Bronchial epithelial cell (primary cell): Measurements from ENCODE around the gene SUGP2. TPM values are rescaled to one million over a fixed set of nuclear protein-coding genes. Genes with fewer than 3 reads are reported as not detected.

Experiments
- DNase-seq: peaks from one replicate; pipeline ENCODE4 v3.0.0-alpha.2; 2010; ENCODE audit warnings: low read depth
- FAIRE-seq: peaks from 2 replicates; lab custom pipeline; 2011; peaks lifted over from hg19 to GRCh38; lab: Jason Lieb, UNC
- H3K27me3 ChIP-seq: 2 replicates; pipeline ENCODE4 v1.5.1; 2011; ENCODE audit warnings: low read length; ENCODE audit not compliant: control insufficient read depth, insufficient read depth
- H3K36me3 ChIP-seq: 2 replicates; pipeline ENCODE4 v1.5.1; 2011; ENCODE audit warnings: low read length; ENCODE audit not compliant: control insufficient read depth, insufficient read depth
- H3K4me3 ChIP-seq: 2 replicates; pipeline ENCODE4 v1.5.1; 2011; ENCODE audit warnings: mild to moderate bottlenecking, low read depth, low read length, control low read depth
- CTCF ChIP-seq: IDR thresholded peaks from 2 replicates; pipeline ENCODE4 v1.5.1; 2011; ENCODE audit warnings: mild to moderate bottlenecking, moderate library complexity, low read length, control low read depth, inconsistent platforms; ENCODE audit not compliant: insufficient read depth, severe bottlenecking
- total RNA-seq: library from RNA; depleted of rRNA; stranded (reverse); fragments of >200 nt; gene quantifications from 2 replicates; pipeline ENCODE4 v1.2.1, GENCODE V29; 2014

SUGP2 gene
- total RNA-seq, 1 donor from 2014 or later = 21.6 TPM

GRCh38 chr19:19062454-19063182 is 29.3 kb upstream of the SUGP2 start:
- DNase-seq = peak; percentile 49
- Histone ChIP-seq H3K36me3 (peaks cover 8% of the 10 kb centered on the region), H3K27me3 (no peaks in the 10 kb centered on the region), H3K4me3 (peak overlapping the region; percentile 66)
- no peak for TF ChIP-seq CTCF
- FAIRE-seq = no peak

GRCh38 chr19:19061506-19061905 is 28.2 kb upstream of the SUGP2 start:
- FAIRE-seq = no peak
- TF ChIP-seq CTCF = no peak
- no peak for DNase-seq
- Histone ChIP-seq H3K27me3 (no peaks in the 10 kb centered on the region), H3K36me3 (peaks cover 17% of the 10 kb centered on the region), H3K4me3 (no peak overlapping the region)

DNA sequence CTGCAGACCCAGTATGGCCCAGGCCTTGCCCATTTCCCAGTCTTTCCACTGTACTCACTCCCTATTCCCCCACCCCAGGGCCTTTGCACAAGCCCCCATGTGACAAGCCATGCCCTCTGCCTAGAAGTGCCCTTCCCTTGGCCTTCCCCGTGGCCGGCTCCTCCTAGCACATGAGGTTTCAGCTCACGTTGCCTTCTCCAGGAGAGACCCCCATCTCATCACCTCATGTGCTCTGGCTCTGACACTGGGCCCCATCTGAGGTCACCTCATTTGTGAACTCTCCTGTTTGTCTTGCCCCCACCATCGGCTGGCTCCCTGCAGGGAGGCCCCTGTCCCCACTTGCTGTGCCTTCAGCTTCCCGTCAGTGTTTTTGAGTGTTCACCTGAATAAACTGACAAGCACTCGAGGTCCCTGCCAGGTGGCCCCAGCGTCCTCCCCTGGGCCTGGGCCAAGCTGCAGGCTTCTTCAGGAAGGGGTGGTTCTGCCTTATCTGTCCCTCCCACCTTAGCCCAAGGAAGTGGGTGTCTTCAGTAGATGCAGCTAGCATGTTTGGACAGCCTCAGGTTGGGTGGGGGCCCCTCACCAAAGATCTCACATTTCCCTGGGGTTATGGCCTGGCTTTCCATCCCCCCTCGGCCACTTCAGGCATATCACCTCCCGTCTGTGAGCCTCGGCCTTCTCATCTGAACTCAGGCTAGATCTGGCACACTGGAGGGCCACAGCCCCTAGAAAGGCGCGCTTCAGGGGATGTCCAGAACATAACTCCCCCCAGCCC is 26.7 kb upstream of the SUGP2 start:
- Histone ChIP-seq H3K36me3 (peaks cover 19% of the 10 kb centered on the region), H3K4me3 (no peak overlapping the region), H3K27me3 (no peaks in the 10 kb centered on the region)
- DNase-seq = no peak
- no peak for FAIRE-seq
- no peak for TF ChIP-seq CTCF

- DNase-seq = no peak
- Histone ChIP-seq H3K4me3 (no peak overlapping the region), H3K36me3 (peaks cover 27% of the 10 kb centered on the region), H3K27me3 (no peaks in the 10 kb centered on the region)
- TF ChIP-seq CTCF = no peak
- FAIRE-seq = no peak
Observed at GRCh38 chr19:19059018-19059836, 25.9 kb upstream of the SUGP2 start.

DNA sequence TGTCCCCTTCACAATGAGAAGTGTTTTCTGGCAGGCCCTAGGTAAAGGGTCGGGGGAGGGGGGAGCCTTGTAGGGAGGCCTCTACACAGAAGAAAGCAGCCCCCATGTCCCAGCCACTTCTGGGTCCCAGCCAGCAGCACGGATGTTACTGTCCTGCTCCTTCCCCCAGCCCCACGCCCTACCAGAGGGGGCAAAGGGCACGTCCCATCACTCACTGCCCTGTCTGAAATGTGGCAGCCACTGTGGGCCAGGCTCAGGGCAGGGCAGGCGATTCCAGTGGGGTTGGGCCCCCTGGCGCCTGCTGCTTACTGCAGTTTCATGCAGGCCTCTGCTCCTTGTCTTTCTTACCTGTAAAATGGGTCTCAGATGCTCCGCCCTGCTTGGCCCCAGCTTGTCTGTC is 24.4 kb upstream of the SUGP2 start:
- no peak for FAIRE-seq
- H3K36me3 ChIP-seq = peaks cover 30% of the 10 kb centered on the region

More for the DNA sequence above, 24.4 kb upstream of the SUGP2 start:
- H3K4me3 ChIP-seq = no peak overlapping the region
- DNase-seq = no peak
- TF ChIP-seq CTCF = no peak
- no peaks in the 10 kb centered on the region for H3K27me3 ChIP-seq
